SKM-1 treated with dmso at 0.1 percent for 144 hours (cell line): ENCODE data around the gene IFITM5.
"Not testable (repeated sequence)": the region's sequence is repeated elsewhere in the genome, so short reads cannot be mapped to it uniquely, and the experiment has no call there.

Experiments
- DNase-seq: peaks from one replicate; lab custom pipeline; 2025; ENCODE audit not compliant: unreplicated experiment; lab: John Stamatoyannopoulos, UW

Gene IFITM5

DNA sequence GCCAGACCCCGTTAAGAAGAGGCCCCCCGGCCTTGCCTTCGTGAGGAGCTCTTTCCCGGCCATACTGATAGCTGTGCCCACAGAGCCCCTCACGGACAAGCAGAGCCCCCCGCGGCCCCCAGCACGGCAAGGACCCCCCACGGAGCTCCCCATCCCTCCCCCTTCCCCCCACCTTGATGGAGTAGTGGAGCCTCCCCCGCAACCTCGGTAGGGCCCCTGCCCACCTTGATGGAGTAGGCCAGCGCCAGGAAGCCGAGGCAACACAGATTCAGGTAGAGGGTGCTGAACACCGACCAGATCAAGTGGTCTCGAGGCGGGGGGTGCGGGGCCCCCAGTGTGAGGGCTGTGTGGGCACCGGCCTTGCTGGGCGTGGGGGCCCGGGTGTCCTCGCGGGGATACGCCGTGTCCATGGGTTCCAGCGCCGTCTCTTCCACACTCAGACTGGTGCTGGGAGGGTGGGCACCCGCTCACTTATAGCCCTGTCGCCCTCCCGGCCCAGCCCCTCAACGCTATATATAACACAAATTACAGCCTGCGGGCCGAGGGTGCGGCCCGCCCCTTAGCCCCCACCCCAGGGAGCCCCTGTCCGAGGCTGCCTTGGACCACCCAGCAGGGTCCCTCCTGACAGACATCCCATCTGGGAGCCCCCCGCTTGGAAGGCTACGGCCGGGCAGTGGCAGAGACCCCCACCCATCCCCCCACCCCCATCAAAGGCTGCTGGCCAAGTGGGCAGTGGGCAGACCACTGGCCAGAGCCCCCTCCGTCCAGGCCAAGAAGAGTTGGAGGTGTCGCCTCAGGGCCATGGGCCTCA is at the start of gene IFITM5:
TSS of gene IFITM5 (minus strand) at position 446 of the 811 bp plus-strand sequence. CDS start at position 410, 36 bp downstream.
- no peak for DNase-seq

DNA sequence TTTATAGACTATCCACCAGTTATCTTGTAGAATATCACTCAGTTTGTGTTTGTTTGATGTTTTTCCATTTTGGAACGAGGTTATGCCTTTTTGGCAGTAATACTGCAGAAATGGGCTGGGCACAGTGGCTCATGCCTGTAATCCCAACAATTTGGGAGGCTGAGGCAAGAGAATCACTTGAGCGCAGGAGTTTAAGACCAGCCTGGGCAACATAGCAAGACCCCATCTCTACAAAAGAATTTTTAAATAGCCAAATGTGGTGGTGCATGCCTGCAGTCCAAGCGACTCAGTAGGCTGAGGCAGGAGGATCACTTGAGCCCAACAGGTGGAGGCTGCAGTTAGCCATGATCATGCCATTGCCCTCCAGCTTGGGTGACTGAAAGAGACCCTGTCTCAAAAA is 47.2 kb upstream of the IFITM5 start:
- no peak for DNase-seq

GRCh38 chr11:344836-345578 is 45.7 kb upstream of the IFITM5 start:
- no peak for DNase-seq

DNA sequence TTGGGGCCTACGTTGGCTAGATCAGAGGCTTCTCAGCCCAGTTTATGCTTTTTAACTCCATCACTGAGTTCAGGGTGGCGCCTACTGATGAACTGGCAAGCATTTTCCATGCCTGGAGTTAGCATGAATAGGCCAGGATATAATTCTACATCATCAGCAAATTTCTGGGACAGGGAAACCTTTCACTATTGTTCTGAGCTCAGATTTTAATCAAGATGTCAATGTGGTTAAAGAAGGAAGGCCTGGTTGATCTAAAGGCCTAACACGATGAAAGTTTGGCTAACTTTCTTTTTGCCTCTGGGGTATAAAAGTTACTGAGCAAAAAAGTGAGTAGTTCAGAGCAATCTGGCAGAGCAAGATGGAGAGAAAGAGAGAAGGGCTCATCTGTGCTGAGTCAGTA is 43.0 kb upstream of the IFITM5 start:
- no peak for DNase-seq

- DNase-seq = no peak
These were observed 41.5 kb upstream of the IFITM5 start for GRCh38 chr11:340539-341512.

- DNase-seq = no peak
These were observed 40.6 kb upstream of the IFITM5 start for GRCh38 chr11:339963-340362.

GRCh38 chr11:337711-338110 is 38.4 kb upstream of the IFITM5 start:
- no peak for DNase-seq

GRCh38 chr11:336659-337198 is 37.4 kb upstream of the IFITM5 start:
- DNase-seq = no peak

GRCh38 chr11:335779-336658 is 36.7 kb upstream of the IFITM5 start:
- DNase-seq = peak; percentile 21

DNA sequence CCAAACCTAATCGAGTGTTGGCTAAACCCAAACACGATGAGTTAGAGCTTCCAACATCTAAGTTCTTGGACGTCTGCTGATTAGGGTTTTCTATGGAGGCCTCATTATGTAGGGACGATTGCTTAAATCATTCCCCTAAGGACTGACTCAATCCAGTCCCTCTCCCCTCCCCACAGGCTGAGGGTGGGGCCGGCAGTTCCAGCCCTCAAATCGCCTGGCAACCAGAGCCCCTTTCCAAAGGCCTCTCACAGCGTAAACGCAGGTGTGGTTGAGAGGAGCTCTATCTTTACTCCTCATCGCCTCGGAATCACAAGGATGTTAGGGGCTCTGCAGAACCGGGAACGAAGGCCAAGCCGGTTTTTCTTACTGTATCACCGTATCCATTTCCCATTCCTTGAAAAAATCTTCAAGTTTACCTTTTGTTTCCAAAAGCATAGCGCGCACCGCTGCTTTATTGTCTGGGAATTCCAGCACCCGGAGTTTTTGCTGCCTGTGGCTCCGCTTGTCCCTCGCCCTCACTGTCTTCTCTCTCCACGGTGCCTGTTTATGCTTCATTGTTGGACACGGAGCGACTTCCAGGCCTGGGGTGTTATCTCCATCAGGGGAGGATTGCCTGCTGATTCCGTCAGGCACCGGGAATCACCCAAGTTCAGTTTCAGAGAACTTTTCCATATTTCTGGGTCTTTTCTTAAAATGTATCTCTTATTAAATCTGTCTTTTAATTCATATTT is 35.1 kb upstream of the IFITM5 start:
- DNase-seq = peak; percentile 34

- not testable (repeated sequence) for DNase-seq
These were observed 34.4 kb upstream of the IFITM5 start for GRCh38 chr11:333616-334263.

- DNase-seq = no peak
These were observed 33.5 kb upstream of the IFITM5 start for GRCh38 chr11:332651-333480.

- no peak for DNase-seq
These were observed 32.2 kb upstream of the IFITM5 start for GRCh38 chr11:331358-332060.

GRCh38 chr11:330694-331357 is 31.5 kb upstream of the IFITM5 start:
- DNase-seq = no peak

DNA sequence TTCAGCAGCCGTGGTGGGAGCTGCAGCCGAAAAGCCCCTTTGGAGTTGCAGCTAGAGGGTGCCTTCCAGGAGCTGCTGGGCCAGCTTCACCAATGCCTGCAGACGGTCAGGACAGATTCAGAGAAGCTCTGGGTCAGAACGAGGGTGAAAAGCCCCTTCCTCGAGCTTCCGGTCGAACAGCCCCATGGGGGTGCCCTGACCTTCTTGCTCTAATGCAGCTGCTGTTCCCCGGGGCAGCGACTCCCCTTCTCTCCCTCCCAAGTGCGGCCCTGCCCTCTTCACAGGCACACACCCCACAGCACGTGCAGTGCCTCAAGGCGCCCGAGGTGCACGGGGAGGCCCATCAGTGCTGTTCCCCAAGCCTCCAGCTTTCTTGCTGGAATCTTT is 31.0 kb upstream of the IFITM5 start:
- no peak for DNase-seq

GRCh38 chr11:329886-330253 is 30.5 kb upstream of the IFITM5 start:
- no peak for DNase-seq
